GM23338 (cell line): Measurements from ENCODE around the gene LHX5. TPM values are rescaled to one million over a fixed set of nuclear protein-coding genes. Genes with fewer than 3 reads are reported as not detected.

Source experiments
- ATAC-seq: fragments of 200-7000 bp; cut with Tn5 transposase; 3 replicates; pipeline ENCODE4 v1.9.1; 2020
- DNase-seq: peaks from one replicate; pipeline ENCODE4 v3.0.0-alpha.2; 2015; ENCODE audit warnings: low spot score
- H2AFZ ChIP-seq: fragments of 200-600 bp; sonication (generic); 2 replicates; pipeline ENCODE4 v1.8.0; 2016; ENCODE audit warnings: antibody characterized with exemption, mild to moderate bottlenecking, moderate library complexity
- H3F3A ChIP-seq: fragments of 200-600 bp; sonication (generic); replicated peaks from 2 replicates; pipeline ENCODE4 v1.8.0; 2017; ENCODE audit warnings: antibody characterized with exemption, mixed run types, low read depth
- H3K27ac ChIP-seq: fragments of 200-600 bp; sonication (generic); 2 replicates; pipeline ENCODE4 v1.6.1; 2016; ENCODE audit warnings: low read depth
- H3K27me3 ChIP-seq: fragments of 200-600 bp; sonication (generic); 2 replicates; pipeline ENCODE4 v1.8.0; 2016; ENCODE audit warnings: mild to moderate bottlenecking, mixed run types, moderate library complexity; ENCODE audit not compliant: insufficient read depth
- H3K36me3 ChIP-seq: fragments of 200-600 bp; sonication (generic); 2 replicates; pipeline ENCODE4 v1.8.0; 2016; ENCODE audit warnings: mild to moderate bottlenecking; ENCODE audit not compliant: insufficient read depth
- H3K4me1 ChIP-seq: fragments of 200-600 bp; sonication (generic); 2 replicates; pipeline ENCODE4 v1.8.0; 2016; ENCODE audit warnings: mild to moderate bottlenecking, moderate library complexity; ENCODE audit not compliant: insufficient read depth
- H3K4me2 ChIP-seq: fragments of 200-600 bp; sonication (generic); 2 replicates; pipeline ENCODE4 v1.7.1; 2017; ENCODE audit warnings: mixed run types
- H3K4me3 ChIP-seq: fragments of 200-600 bp; sonication (generic); 2 replicates; pipeline ENCODE4 v1.6.1; 2016; ENCODE audit warnings: mixed run types
- H3K79me2 ChIP-seq: fragments of 200-600 bp; sonication (generic); replicated peaks from 2 replicates; pipeline ENCODE4 v1.8.0; 2017; ENCODE audit warnings: mild to moderate bottlenecking; ENCODE audit not compliant: insufficient read depth
- H3K9me2 ChIP-seq: fragments of 200-600 bp; sonication (generic); 2 replicates; pipeline ENCODE4 v1.8.0; 2017; ENCODE audit not compliant: insufficient read depth
- H4K20me1 ChIP-seq: fragments of 200-600 bp; sonication (generic); replicated peaks from 2 replicates; pipeline ENCODE4 v1.8.0; 2017; ENCODE audit warnings: mild to moderate bottlenecking; ENCODE audit not compliant: insufficient read depth
- H3K27ac Mint-ChIP-seq: 2 replicates; pipeline ENCODE4 v1.8.0; 2020; ENCODE audit warnings: inconsistent platforms, mild to moderate bottlenecking, moderate library complexity, mixed read lengths
- H3K27me3 Mint-ChIP-seq: 3 replicates; pipeline ENCODE4 v1.8.0; 2022; ENCODE audit warnings: low read depth, mild to moderate bottlenecking, moderate library complexity, mixed read lengths, inconsistent platforms; ENCODE audit not compliant: insufficient read depth, poor library complexity
- H3K36me3 Mint-ChIP-seq: 3 replicates; pipeline ENCODE4 v1.8.0; 2021; ENCODE audit warnings: low read depth, mild to moderate bottlenecking, inconsistent platforms, moderate library complexity, mixed read lengths
- H3K4me1 Mint-ChIP-seq: 3 replicates; pipeline ENCODE4 v1.8.0; 2020; ENCODE audit warnings: mild to moderate bottlenecking, inconsistent platforms, mixed read lengths
- H3K4me3 Mint-ChIP-seq: 3 replicates; pipeline ENCODE4 v1.8.0; 2021; ENCODE audit warnings: moderate library complexity, mild to moderate bottlenecking, inconsistent platforms, mixed read lengths
- H3K9me3 Mint-ChIP-seq: 3 replicates; pipeline ENCODE4 v1.8.0; 2020; ENCODE audit warnings: moderate library complexity, mild to moderate bottlenecking, inconsistent platforms, mixed read lengths
- CREB1 ChIP-seq: fragments of 250-450 bp; sonication (Bioruptor Pico); IDR thresholded peaks from 2 replicates; pipeline ENCODE4 v1.5.0; 2020; ENCODE audit warnings: low read depth, mild to moderate bottlenecking, moderate library complexity
- ETS1 ChIP-seq: IDR thresholded peaks from 2 replicates; pipeline ENCODE4 v1.6.1; 2016; ENCODE audit warnings: antibody characterized with exemption
- EZH2 ChIP-seq: fragments of 200-600 bp; sonication (generic); IDR thresholded peaks from one replicate; pipeline ENCODE4 v1.8.0; 2017; ENCODE audit warnings: antibody characterized with exemption, mild to moderate bottlenecking, low read depth; ENCODE audit not compliant: unreplicated experiment
- NANOG ChIP-seq: IDR thresholded peaks from 2 replicates; pipeline ENCODE4 v1.6.1; 2016; ENCODE audit warnings: antibody characterized with exemption, borderline replicate concordance
- POLR2AphosphoS5 ChIP-seq: IDR thresholded peaks from 2 replicates; pipeline ENCODE4 v1.6.1; 2016; ENCODE audit warnings: antibody characterized with exemption, low read depth
- STAT1 ChIP-seq: IDR thresholded peaks from one replicate; pipeline ENCODE4 v1.6.1; 2016; ENCODE audit warnings: antibody characterized with exemption; ENCODE audit not compliant: unreplicated experiment
- ZNF114 ChIP-seq: fragments of 250-450 bp; sonication (Bioruptor Pico); IDR thresholded peaks from 2 replicates; pipeline ENCODE4 v1.5.0; 2020; ENCODE audit warnings: mild to moderate bottlenecking, moderate library complexity
- ZNF462 ChIP-seq: fragments of 250-450 bp; sonication (Bioruptor Pico); IDR thresholded peaks from 2 replicates; pipeline ENCODE4 v1.5.0; 2020; ENCODE audit warnings: mild to moderate bottlenecking, moderate library complexity
- polyA plus RNA-seq: library from polyadenylated mRNA; unstranded; fragments of >200 nt; fragmentation: Nextera tagmentation; extraction: Ambion mirVana; gene quantifications from 2 replicates; pipeline ENCODE4 v1.2.1, GENCODE V29; 2016
- total RNA-seq: library from RNA; depleted of rRNA; stranded (reverse); fragments of >200 nt; shearing (Covaris generic); gene quantifications from 2 replicates; pipeline ENCODE4 v1.2.3, GENCODE V29; 2014
- TF ChIP-seq, protein P1 (sequence below), 2 experiments: fragments of 200-600 bp in 1 of 2; sonication (generic) in 1 of 2; conservative IDR thresholded peaks; 2 replicates each; pipeline versions ENCODE4 v1.5.1 to v1.6.1; 2016 to 2017; ENCODE audit warnings: antibody characterized with exemption in 2 of 2, low read depth in 2 of 2, mild to moderate bottlenecking in 2 of 2, moderate library complexity in 1 of 2

LHX5 gene
- total and polyA plus RNA-seq, 2 experiments from 2014 or later = 0.18 TPM; not detected in 1

- TF ChIP-seq ZNF462 (CRISPR knock-in tag) = no peak
- no peak for TF ChIP-seq ZNF114 (CRISPR knock-in tag)
These were observed 36.3 kb downstream of the LHX5 start (continued) for GRCh38 chr12:113435367-113435766.

GRCh38 chr12:113432986-113433385 lies 38.7 kb downstream of the LHX5 start:
- Histone ChIP-seq H3K4me3 (no peak overlapping the region), H3K79me2 (no peaks in the 10 kb centered on the region), H3F3A (no peaks in the 10 kb centered on the region), H3K9me2 (no peaks in the 10 kb centered on the region), H3K27ac (no peak overlapping the region), H3K4me2 (no peak overlapping the region), H4K20me1 (no peaks in the 10 kb centered on the region), H3K27me3 (no peaks in the 10 kb centered on the region), H3K4me1 (no peaks in the 10 kb centered on the region), H3K36me3 (no peaks in the 10 kb centered on the region), H2AFZ (no peak overlapping the region)
- ATAC-seq = no peak
- no peak for DNase-seq
- H3K27me3 Mint-ChIP-seq = peaks cover 8% of the 10 kb centered on the region
- no peaks in the 10 kb centered on the region for H3K36me3 Mint-ChIP-seq
- peaks cover 4% of the 10 kb centered on the region; the same call in 1 of the 3 replicates for H3K9me3 Mint-ChIP-seq
- no peaks in the 10 kb centered on the region for H3K4me1 Mint-ChIP-seq
- H3K27ac Mint-ChIP-seq = no peak overlapping the region
- H3K4me3 Mint-ChIP-seq = no peak overlapping the region
- TF ChIP-seq CREB1 (CRISPR knock-in tag) = no peak
- no peak for TF ChIP-seq STAT1
- TF ChIP-seq, protein P1, sequence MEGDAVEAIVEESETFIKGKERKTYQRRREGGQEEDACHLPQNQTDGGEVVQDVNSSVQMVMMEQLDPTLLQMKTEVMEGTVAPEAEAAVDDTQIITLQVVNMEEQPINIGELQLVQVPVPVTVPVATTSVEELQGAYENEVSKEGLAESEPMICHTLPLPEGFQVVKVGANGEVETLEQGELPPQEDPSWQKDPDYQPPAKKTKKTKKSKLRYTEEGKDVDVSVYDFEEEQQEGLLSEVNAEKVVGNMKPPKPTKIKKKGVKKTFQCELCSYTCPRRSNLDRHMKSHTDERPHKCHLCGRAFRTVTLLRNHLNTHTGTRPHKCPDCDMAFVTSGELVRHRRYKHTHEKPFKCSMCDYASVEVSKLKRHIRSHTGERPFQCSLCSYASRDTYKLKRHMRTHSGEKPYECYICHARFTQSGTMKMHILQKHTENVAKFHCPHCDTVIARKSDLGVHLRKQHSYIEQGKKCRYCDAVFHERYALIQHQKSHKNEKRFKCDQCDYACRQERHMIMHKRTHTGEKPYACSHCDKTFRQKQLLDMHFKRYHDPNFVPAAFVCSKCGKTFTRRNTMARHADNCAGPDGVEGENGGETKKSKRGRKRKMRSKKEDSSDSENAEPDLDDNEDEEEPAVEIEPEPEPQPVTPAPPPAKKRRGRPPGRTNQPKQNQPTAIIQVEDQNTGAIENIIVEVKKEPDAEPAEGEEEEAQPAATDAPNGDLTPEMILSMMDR (conservative IDR thresholded peaks at IDR 0.05; ENCODE audit: low read depth in 2 of 2) = no peak
- no peak for TF ChIP-seq EZH2
- TF ChIP-seq NANOG = no peak
- TF ChIP-seq ETS1 = no peak
- TF ChIP-seq POLR2AphosphoS5 = no peak
